HEK293 (cell line): Measurements from ENCODE around the gene CCSER1.

Experiments
- CTCF ChIA-PET: fragments of 350-600 bp; formaldehyde crosslinking; extraction: SDS; loops from one replicate; lab custom pipeline; 2021; ENCODE audit warnings: antibody characterized with exemption; lab: Yijun Ruan, JAX
- POLR2A ChIA-PET: fragments of 300-600 bp; formaldehyde crosslinking; extraction: SDS; loops from one replicate; lab custom pipeline; 2020; ENCODE audit warnings: antibody characterized with exemption, inconsistent platforms; lab: Yijun Ruan, JAX
- H3K27ac ChIP-seq: fragments of 200-500 bp; sonication (Bioruptor generic); 2 replicates; pipeline ENCODE4 v1.5.1; 2014; ENCODE audit warnings: low read depth, low read length, control low read depth, inconsistent platforms; ENCODE audit errors: extremely low read depth
- H3K36me3 ChIP-seq, 2 experiments: fragments of 200-500 bp in 1 of 2; sonication (Bioruptor generic) in 1 of 2; 1 replicate in 1 of 2; 2 replicates in 1 of 2; pipeline ENCODE4 v1.5.1; 2014 to 2017; ENCODE audit warnings: inconsistent platforms in 2 of 2, low read length in 2 of 2; ENCODE audit not compliant: control insufficient read depth in 2 of 2, insufficient read depth in 1 of 2
- H3K4me1 ChIP-seq: fragments of 200-500 bp; sonication (Bioruptor generic); 2 replicates; pipeline ENCODE4 v1.5.1; 2014; ENCODE audit warnings: mild to moderate bottlenecking, low read length, inconsistent platforms; ENCODE audit not compliant: control insufficient read depth, insufficient read depth
- H3K4me3 ChIP-seq: 2 replicates; pipeline ENCODE4 v1.5.1; 2011; ENCODE audit warnings: low read depth, mild to moderate bottlenecking, control low read depth, low read length, moderate library complexity
- H3K9me3 ChIP-seq: fragments of 200-500 bp; sonication (Bioruptor generic); 2 replicates; pipeline ENCODE4 v1.5.1; 2014; ENCODE audit warnings: low read depth, low read length, inconsistent platforms; ENCODE audit not compliant: control insufficient read depth, insufficient read depth
- KLF17 ChIP-seq: fragments of 450-650 bp; formaldehyde crosslinking; IDR thresholded peaks from 2 replicates; pipeline ENCODE4 v1.5.1; 2016; ENCODE audit warnings: missing biosample characterization, missing genetic modification characterization
- MEIS1 ChIP-seq: sonication (generic); formaldehyde crosslinking; IDR thresholded peaks from 2 replicates; pipeline ENCODE4 v1.8.1; 2022; ENCODE audit warnings: missing genetic modification reagents, mild to moderate bottlenecking, borderline replicate concordance
- OSR2 ChIP-seq: fragments of 450-650 bp; formaldehyde crosslinking; IDR thresholded peaks from 2 replicates; pipeline ENCODE4 v1.5.1; 2016; ENCODE audit warnings: missing biosample characterization, missing genetic modification characterization
- PBX3 ChIP-seq: sonication (generic); formaldehyde crosslinking; IDR thresholded peaks from 2 replicates; pipeline ENCODE4 v1.8.1; 2022; ENCODE audit warnings: mild to moderate bottlenecking, moderate library complexity, missing genetic modification reagents
- RBAK ChIP-seq: fragments of 450-650 bp; formaldehyde crosslinking; IDR thresholded peaks from 2 replicates; pipeline ENCODE4 v1.5.1; 2016; ENCODE audit warnings: missing biosample characterization, missing genetic modification characterization
- REST ChIP-seq: fragments of 450-650 bp; formaldehyde crosslinking; IDR thresholded peaks from 2 replicates; pipeline ENCODE4 v1.5.1; 2016; ENCODE audit warnings: missing biosample characterization, missing genetic modification characterization
- SP2 ChIP-seq: fragments of 450-650 bp; formaldehyde crosslinking; IDR thresholded peaks from 2 replicates; pipeline ENCODE4 v1.5.1; 2016; ENCODE audit warnings: missing biosample characterization, missing genetic modification characterization
- SP3 ChIP-seq: fragments of 450-650 bp; formaldehyde crosslinking; IDR thresholded peaks from 2 replicates; pipeline ENCODE4 v1.5.1; 2016; ENCODE audit warnings: missing biosample characterization, missing genetic modification characterization
- TCF7L2 ChIP-seq: IDR thresholded peaks from 2 replicates; pipeline ENCODE4 v1.6.1; 2011; ENCODE audit warnings: low read depth, mild to moderate bottlenecking, inconsistent platforms, low read length, moderate library complexity, borderline replicate concordance
- ZBTB17 ChIP-seq: fragments of 450-650 bp; formaldehyde crosslinking; IDR thresholded peaks from 2 replicates; pipeline ENCODE4 v1.5.1; 2016; ENCODE audit warnings: missing biosample characterization, missing genetic modification characterization
- ZEB2 ChIP-seq: fragments of 450-650 bp; formaldehyde crosslinking; IDR thresholded peaks from 2 replicates; pipeline ENCODE4 v1.5.1; 2016; ENCODE audit warnings: missing biosample characterization, missing genetic modification characterization
- ZFHX2 ChIP-seq: fragments of 450-650 bp; formaldehyde crosslinking; conservative IDR thresholded peaks from 2 replicates; pipeline ENCODE4 v1.5.1; 2016; ENCODE audit warnings: missing biosample characterization, missing genetic modification characterization
- ZFP37 ChIP-seq: fragments of 450-650 bp; formaldehyde crosslinking; IDR thresholded peaks from 2 replicates; pipeline ENCODE4 v1.5.1; 2016; ENCODE audit warnings: missing biosample characterization, missing genetic modification characterization
- ZFP41 ChIP-seq: fragments of 450-650 bp; formaldehyde crosslinking; IDR thresholded peaks from 2 replicates; pipeline ENCODE4 v1.5.1; 2016; ENCODE audit warnings: missing biosample characterization, missing genetic modification characterization, borderline replicate concordance
- ZIC2 ChIP-seq: fragments of 450-650 bp; formaldehyde crosslinking; IDR thresholded peaks from 2 replicates; pipeline ENCODE4 v1.5.1; 2016; ENCODE audit warnings: missing biosample characterization, missing genetic modification characterization
- ZNF146 ChIP-seq: fragments of 450-650 bp; formaldehyde crosslinking; IDR thresholded peaks from 2 replicates; pipeline ENCODE4 v1.5.1; 2016; ENCODE audit warnings: missing biosample characterization, missing genetic modification characterization
- ZNF16 ChIP-seq: fragments of 450-650 bp; formaldehyde crosslinking; IDR thresholded peaks from 2 replicates; pipeline ENCODE4 v1.5.1; 2016; ENCODE audit warnings: low read depth, missing biosample characterization, missing genetic modification characterization
- ZNF169 ChIP-seq: fragments of 450-650 bp; formaldehyde crosslinking; IDR thresholded peaks from 2 replicates; pipeline ENCODE4 v1.5.1; 2016; ENCODE audit warnings: missing biosample characterization, missing genetic modification characterization
- ZNF366 ChIP-seq: fragments of 450-650 bp; formaldehyde crosslinking; conservative IDR thresholded peaks from 2 replicates; pipeline ENCODE4 v1.5.1; 2016; ENCODE audit warnings: missing biosample characterization, missing genetic modification characterization
- ZNF473 ChIP-seq: fragments of 450-650 bp; formaldehyde crosslinking; IDR thresholded peaks from 2 replicates; pipeline ENCODE4 v1.5.1; 2017; ENCODE audit warnings: missing biosample characterization, missing genetic modification characterization
- ZNF600 ChIP-seq: fragments of 450-650 bp; formaldehyde crosslinking; IDR thresholded peaks from 2 replicates; pipeline ENCODE4 v1.5.1; 2016; ENCODE audit warnings: missing biosample characterization, missing genetic modification characterization
- ZNF623 ChIP-seq: fragments of 450-650 bp; formaldehyde crosslinking; IDR thresholded peaks from 2 replicates; pipeline ENCODE4 v1.5.1; 2016; ENCODE audit warnings: missing biosample characterization, missing genetic modification characterization
- ZNF639 ChIP-seq: fragments of 450-650 bp; formaldehyde crosslinking; IDR thresholded peaks from 2 replicates; pipeline ENCODE4 v1.5.1; 2016; ENCODE audit warnings: missing biosample characterization, missing genetic modification characterization
- ZNF660 ChIP-seq: fragments of 450-650 bp; IDR thresholded peaks from 2 replicates; pipeline ENCODE4 v1.5.1; 2018; ENCODE audit warnings: missing biosample characterization, mild to moderate bottlenecking, missing genetic modification characterization
- ZNF792 ChIP-seq: fragments of 450-650 bp; formaldehyde crosslinking; IDR thresholded peaks from 2 replicates; pipeline ENCODE4 v1.5.1; 2016; ENCODE audit warnings: missing biosample characterization, missing genetic modification characterization
- ZNF830 ChIP-seq: fragments of 450-650 bp; IDR thresholded peaks from 2 replicates; pipeline ENCODE4 v1.5.0; 2018; ENCODE audit warnings: missing biosample characterization, missing genetic modification characterization, low read depth, mild to moderate bottlenecking, moderate library complexity
- ZSCAN18 ChIP-seq: fragments of 450-650 bp; formaldehyde crosslinking; IDR thresholded peaks from 2 replicates; pipeline ENCODE4 v1.5.1; 2016; ENCODE audit warnings: missing biosample characterization, missing genetic modification characterization

The CCSER1 gene

GRCh38 chr4:91123742-91124141, 996.5 kb downstream of the CCSER1 start:
- Histone ChIP-seq H3K4me1 (0 out of 2 replicates have a peak, but pooled peaks cover 4% of the 10 kb centered on the region), H3K4me3 (no peak overlapping the region), H3K9me3 (no peaks in the 10 kb centered on the region), H3K27ac (no peak overlapping the region), H3K36me3 (no peaks in the 10 kb centered on the region)
- POLR2A ChIA-PET = no interaction called here
- no peak for TF ChIP-seq ZEB2
- no peak for TF ChIP-seq ZNF473
- no peak for TF ChIP-seq SP3 (tag by site-specific recombination)
- no peak for TF ChIP-seq ZFHX2 (tag by site-specific recombination)
- TF ChIP-seq ZFP37 = no peak
- no peak for TF ChIP-seq ZSCAN18 (tag by site-specific recombination)
- no peak for TF ChIP-seq ZNF169 (tag by site-specific recombination)
- no peak for TF ChIP-seq MEIS1 (CRISPR knock-in tag)
- TF ChIP-seq ZNF792 = no peak
- TF ChIP-seq ZNF146 (tag by site-specific recombination) = no peak
- TF ChIP-seq ZNF623 (tag by site-specific recombination) = no peak
- TF ChIP-seq RBAK = no peak
- CTCF ChIA-PET = interaction anchor here (0.5 kb wide), 1 partner anchor 1245 kb away, joined by 5 read pairs; no protein-coding TSS in a partner anchor

- Histone ChIP-seq H3K9me3 (no peaks in the 10 kb centered on the region), H3K4me1 (0 out of 2 replicates have a peak, but pooled peaks cover 4% of the 10 kb centered on the region), H3K36me3 (no peaks in the 10 kb centered on the region), H3K4me3 (no peak overlapping the region), H3K27ac (no peak overlapping the region)
- POLR2A ChIA-PET = no interaction called here
- CTCF ChIA-PET = no interaction called here
- TF ChIP-seq TCF7L2 (no peak), REST (tag by site-specific recombination) (no peak), ZBTB17 (no peak), OSR2 (tag by site-specific recombination) (no peak), ZNF16 (tag by site-specific recombination) (no peak), PBX3 (CRISPR knock-in tag) (no peak), SP2 (no peak), ZNF660 (tag by site-specific recombination) (no peak), ZNF366 (tag by site-specific recombination) (no peak), ZFP41 (tag by site-specific recombination) (no peak), ZNF639 (tag by site-specific recombination) (no peak), KLF17 (tag by site-specific recombination) (no peak), ZNF830 (no peak), ZIC2 (tag by site-specific recombination) (no peak), ZNF600 (tag by site-specific recombination) (no peak)
Measured at GRCh38 chr4:91127192-91127591, 1000.0 kb downstream of the CCSER1 start.
